Kasumi-1 (cell line): ENCODE data around the gene AQP3.
"Not testable (repeated sequence)": the region's sequence is repeated elsewhere in the genome, so short reads cannot be mapped to it uniquely, and the experiment has no call there.

Source experiments
- DNase-seq, 2 experiments: peaks; one replicate each; lab custom pipeline; 2025; lab: John Stamatoyannopoulos, UW

AQP3 gene

GRCh38 chr9:33440609-33441008 is 6.8 kb downstream of the AQP3 start:
- DNase-seq = no peak

- DNase-seq = no peak
Measured at GRCh38 chr9:33440204-33440603, 7.2 kb downstream of the AQP3 start.

DNA sequence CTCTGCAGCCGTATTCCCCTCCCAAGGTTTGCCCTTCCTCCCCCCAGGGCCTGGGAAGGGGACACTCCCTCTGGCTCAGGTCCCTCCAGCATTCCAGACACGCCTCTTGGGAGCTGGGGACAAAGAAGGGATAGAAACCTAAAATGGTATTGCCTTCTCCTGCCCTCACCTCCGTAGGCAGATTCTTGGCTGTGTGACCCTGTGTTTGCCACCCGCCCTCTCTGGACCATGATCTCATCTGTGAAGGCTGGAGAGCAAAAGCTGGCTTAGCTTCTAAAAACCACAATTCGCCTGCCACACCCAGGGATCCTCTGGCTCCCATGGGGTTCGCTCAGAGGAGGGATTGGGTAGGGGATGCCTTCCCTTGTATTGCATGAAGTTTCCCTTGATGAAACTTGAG is 7.7 kb downstream of the AQP3 start:
- DNase-seq = no peak

DNA sequence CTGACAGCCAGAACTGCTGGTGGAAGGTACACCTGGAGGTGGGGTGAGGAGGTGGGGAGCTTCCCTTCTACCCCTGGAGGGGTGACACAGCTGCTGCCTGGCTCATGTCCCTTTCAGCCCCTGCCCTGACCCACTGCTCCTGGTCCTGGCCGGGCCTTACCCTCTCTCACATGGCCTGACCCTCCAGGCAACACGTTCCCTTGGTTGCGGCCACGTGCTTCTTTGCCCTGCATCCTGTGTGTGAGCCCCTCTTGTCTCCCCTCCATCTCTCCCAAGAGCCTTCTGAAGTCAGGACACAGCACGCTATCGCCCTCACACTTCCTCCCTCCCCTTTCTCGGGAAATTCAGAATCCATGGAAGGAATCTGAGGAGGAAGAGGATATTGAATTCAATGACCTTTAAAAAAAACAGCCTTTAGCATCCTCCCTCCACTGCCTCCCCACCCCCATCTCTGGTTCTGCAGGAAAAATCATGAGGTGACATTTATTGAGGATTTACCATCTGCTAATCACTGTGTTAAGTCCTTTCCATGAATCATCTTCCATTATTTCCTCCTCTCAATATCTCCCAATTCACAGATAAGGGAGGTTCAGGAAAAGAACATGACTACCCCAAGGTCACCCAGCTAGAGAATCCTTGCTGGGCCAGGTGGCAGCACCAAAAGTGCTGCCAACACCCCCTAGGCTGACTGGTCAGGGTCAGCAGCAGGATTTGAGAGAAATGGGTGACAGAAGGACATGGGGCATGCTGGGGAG is 8.3 kb downstream of the AQP3 start:
- no peak for DNase-seq

DNA sequence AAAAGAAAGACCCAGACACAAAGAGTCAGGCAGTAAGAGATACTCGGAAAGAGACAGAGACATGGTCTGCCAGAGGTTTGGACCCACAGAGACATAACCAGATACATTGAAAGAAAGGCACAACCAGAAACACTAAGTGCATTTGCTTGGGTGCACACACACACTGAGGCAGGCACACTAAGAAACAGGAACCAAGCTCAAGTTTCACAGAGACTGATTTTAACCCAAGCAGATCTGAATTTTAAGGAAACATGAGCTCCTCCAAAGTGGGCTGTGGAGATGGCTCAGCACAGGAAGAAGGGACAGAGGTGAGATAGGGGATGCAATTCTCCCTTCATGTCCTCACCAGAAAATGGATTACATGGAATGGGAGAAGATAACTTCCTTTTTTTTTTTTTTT is 9.5 kb downstream of the AQP3 start:
- DNase-seq = peak; percentile 57

DNA sequence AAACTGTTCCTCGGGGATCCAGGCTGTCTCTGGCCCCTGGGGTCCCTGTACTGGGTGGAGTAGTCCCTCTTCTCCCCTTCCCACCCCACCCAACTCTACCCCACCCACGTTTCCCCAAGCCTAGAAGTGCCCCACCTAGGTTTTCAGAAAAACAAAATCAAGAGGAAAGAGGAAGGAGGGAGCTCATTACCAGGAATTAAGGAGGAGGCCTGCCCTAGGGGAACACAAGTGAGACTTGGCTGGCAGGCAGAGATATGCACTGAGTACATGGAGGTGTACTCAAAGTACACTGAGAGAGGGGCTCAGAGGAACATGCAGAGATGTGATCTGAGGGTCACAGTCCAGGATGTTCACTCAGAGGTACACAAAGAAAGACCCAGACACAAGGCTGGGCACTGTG is 10.2 kb downstream of the AQP3 start:
- no peak for DNase-seq

- no peak for DNase-seq
Measured at GRCh38 chr9:33436445-33436844, 10.9 kb downstream of the AQP3 start.

- no peak for DNase-seq
Measured at GRCh38 chr9:33435821-33436277, 11.5 kb downstream of the AQP3 start.

DNA sequence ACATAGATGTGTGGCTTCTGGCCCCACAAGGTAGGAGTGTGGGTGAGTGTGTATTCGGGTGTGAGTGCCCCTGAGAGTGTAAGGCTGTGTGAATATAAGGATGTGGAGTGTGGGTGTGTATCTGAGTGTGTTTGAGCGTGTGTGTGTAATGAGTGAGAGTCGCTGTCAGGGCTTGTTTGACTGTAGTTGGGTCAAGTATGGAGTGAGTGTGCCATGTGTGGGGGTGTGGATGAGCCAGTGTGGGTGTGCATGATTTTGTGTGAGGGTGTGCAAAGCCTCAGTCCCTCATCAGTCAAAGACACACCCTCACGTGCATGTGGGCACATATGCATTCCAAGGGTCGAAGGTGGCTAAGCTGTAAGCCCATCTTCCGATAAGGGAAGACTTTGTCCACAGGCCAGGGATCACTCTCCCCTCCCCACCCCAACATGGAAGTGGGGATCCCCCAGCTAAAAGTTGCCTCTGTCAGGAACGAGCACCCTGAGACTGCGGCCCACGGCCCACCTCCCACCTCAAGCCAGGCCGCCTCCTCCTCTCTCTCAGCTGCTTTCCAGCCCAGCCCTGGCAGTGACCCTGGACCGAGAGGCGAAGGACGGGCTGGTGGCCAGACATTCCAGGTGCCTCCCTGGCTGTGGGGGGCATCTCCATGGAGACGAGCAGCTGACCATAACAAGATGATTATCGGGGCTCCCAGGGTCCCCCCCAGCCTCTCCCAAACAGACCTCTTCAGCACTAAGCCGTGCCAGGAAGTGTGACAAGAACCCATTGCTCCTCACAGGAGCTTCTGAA is 12.9 kb downstream of the AQP3 start:
- DNase-seq = no peak

DNA sequence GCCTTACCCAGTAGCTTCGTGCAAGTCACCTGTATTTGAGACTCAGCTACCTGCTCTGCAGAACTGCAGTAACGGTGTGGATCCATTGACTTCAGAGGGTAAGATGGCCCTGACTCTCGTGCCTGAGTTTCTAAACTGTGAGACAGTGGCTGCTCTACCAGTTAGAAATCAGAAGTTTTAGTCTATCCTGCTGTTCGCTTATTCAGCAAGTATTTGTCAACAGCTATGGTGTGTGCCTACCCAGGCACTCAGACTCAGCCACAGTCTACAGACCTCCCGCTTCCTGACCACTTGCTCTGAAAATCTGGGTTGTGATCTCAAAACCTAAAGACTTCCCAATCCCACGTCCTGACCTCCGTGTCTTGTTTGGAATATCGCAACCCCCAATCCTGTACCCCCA is 13.5 kb downstream of the AQP3 start:
- no peak for DNase-seq

DNA sequence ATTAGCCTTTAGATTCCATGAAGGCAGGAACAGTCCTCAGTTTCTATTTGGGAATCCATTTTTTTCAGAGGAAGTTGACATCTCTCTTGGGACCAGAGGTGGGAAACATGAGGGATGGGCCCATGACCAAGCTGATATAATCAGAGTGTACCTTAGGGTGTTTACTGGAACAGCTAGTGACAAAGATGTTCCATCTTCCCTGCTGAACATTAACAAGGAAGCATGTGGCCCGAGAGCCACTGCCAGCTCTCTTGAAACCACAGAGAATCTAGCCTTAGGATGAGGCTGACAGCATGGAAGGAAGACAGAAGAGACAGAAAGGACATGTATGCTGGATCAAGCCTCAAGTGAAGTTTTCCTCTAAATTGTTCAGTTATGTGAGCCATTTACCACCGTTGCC is 16.0 kb downstream of the AQP3 start:
- DNase-seq = no peak

GRCh38 chr9:33430942-33431341 is 16.5 kb downstream of the AQP3 start:
- no peak for DNase-seq

- DNase-seq = no peak
Measured at GRCh38 chr9:33429256-33429985, 18.0 kb downstream of the AQP3 start.

DNA sequence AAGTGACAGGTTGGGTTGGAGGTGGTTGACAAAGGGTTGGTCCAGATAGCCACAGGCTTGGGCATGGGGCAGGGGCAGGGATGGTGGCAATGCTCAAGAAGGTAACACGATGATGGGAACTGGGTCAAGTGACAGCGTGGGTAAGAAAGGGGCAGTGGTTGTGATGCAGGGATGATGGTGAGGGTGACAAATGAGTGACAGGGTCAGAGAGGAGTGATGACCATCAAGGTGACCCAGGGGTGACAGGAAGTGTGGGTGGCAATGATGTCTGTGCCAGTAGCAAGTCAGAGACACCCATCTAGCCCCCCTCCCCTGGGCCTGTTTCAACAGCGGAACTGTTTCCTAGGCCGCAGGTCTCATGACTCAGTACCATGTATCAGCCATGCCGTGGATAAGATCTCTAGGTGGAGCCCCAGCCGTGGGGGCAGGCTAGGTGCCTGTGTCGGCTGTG is 20.5 kb downstream of the AQP3 start:
- DNase-seq = no peak

- DNase-seq = no peak
Measured at GRCh38 chr9:33425128-33425533, 22.3 kb downstream of the AQP3 start.

- not testable (repeated sequence) for DNase-seq
Measured at GRCh38 chr9:33424492-33424891, 22.9 kb downstream of the AQP3 start.

- not testable (repeated sequence) for DNase-seq
Measured at GRCh38 chr9:33424043-33424442, 23.4 kb downstream of the AQP3 start.

GRCh38 chr9:33419708-33420303 is 27.6 kb downstream of the AQP3 start:
- no peak for DNase-seq

DNA sequence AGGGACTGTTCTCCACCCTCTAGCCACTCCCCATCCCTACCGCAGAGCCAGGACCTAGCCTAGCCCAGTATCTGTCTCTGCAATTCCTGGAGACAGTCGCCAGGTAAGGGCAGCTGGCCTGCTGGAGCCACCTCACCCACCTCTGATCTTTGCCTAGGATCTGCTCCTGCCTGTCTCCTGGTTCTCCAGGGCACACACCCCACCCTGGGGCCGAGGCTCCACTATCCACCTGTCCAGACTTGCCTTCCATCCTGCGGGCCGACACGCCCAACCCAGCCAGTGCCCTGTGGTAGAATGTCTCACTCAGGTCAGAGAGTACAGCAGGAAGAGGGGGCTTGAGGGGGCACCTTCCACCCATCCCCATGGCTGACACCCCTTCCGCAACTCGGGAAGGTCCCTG is 29.3 kb downstream of the AQP3 start:
- DNase-seq = no peak

DNA sequence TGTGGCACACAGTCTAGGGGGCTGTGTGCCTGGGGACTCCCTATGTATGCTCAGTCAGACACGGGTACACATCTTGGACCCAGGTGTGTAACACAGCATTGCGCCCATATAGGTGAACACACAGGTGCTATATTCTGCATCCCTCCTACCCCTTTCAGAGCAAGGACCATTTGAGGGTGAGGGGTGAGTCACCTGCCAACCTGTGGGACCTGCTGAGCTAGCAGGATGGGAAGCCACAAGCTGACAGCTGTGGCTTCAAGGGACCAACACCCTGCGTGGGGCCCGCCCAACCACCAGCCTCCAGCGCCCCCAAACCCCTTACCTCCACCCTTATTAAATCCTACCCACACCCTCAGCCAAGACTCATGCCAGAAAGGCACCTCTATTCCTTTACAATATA is 30.4 kb downstream of the AQP3 start:
- DNase-seq = no peak

- DNase-seq = peak; percentile 26 to 44
Measured at GRCh38 chr9:33415501-33416038, 31.8 kb downstream of the AQP3 start.
